GM03348 (cell line): Measurements from ENCODE around the gene P2RX6.

Experiments used
- DNase-seq: peaks from one replicate; pipeline ENCODE4 v3.0.0; 2012; ENCODE audit warnings: low spot score

Gene P2RX6

GRCh38 chr22:20979940-20980453 is 35.0 kb upstream of the P2RX6 start:
- no peak for DNase-seq

DNA sequence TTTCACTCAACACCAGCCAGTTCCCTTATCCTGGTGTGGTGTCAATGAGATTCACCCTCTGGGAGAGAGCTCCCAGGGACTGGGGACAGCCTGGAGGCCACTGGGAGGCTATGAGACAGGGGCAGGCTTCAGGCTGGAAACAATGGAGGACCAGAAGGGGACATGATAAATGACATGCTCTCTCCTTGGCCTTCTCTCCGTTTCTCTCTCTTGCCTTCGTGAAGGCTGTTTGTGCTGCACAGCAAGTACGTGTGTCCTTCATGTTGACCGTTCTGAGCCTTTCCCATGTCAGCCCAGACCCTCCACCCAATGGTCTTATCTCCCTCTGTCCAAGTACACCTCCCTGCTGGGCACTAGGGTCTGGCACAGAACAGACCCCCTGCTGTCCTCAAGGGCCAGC is 34.4 kb upstream of the P2RX6 start:
- DNase-seq = no peak

DNA sequence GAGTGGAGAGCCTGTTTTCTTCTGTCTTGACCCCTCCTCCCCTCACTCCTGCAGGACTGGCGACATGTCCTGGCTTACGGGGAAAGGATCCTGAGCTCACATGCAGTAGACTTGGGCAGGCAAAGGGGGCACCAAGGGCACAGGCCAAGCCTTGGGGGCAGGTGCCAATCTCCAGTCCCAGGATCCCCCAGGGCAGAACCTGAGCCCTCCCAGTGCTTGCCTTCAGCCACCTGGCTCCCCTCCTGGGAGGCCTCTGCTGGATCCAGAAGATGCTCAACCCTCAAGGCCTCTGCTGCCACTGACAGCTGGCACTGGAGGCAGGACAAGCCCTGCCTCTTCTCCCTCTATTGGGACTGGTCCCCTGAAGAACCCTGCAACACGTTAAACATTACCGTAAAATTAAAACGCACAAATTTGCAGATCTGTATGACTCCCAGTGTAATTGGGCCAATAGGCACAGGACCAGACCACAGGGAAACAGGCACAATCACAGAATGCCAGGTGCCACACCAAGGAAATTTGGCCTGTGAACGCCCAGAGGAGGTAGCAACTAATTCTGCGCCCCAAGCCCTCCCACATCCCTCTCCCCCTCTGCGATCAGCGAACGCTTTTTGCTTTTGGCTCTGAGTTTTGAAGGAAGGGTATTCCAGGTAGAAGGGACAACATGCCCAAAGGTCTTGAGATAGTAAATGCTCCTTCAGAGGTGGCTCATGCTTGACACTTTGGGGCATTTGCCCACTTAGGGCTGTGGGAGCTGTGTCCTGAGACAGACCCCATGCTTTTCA is 33.8 kb upstream of the P2RX6 start:
- no peak for DNase-seq

DNA sequence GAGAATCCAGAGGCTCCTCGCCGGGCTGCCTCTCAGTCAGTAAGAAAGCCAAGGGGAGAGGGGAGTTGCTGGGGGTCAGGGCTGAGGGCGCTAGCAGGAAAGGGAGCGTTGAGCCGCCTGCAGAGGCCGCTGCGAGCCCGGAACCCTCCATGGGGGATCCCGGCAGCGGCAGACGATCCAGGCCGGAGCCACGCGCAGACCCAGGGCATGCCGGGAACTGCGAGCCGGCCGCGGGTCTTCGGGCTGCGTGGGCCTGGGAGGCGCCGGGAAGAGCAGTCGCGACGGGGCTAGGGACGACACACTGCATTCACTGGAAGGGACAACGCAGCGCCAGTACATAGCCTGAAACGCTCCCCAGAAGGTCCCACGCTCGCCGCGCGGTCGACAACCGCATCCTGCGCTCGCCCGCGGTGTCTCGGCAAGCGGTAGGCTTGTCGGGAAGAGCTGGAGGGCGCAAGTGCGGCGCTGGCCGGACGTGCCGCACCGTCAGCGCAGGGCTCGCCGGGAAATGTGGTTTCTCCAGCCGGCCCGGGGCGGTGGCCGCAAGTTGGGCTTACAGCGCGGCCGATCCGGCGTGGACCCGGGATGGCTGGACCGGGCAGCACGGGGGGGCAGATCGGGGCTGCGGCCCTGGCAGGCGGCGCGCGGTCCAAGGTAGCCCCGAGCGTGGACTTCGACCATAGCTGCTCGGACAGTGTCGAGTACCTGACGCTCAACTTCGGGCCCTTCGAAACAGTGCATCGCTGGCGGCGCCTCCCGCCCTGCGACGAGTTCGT is 33.0 kb upstream of the P2RX6 start, which contains the start of gene LZTR1:
LZTR1 (plus strand) TSS at position 511 of the 776 bp plus-strand sequence; CDS start at position 586, 75 bp downstream.
- DNase-seq = peak; percentile 94

DNA sequence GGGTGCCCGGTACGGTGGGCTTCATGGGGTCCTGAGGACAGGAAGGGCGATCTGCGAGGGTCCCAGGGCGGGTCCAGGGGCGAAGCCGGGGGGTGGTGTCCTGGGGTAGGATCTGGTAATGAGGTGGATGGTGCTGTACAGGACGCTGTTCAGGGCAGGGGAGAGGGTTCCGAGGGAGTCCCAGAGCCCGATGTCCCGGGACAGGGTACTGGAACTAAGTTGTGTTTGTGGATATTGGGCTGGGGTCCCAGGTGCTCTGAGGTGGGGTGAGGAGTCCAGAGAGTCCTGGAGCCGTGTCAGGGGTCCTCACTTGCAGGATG is 32.4 kb upstream of the P2RX6 start:
- DNase-seq = no peak

DNA sequence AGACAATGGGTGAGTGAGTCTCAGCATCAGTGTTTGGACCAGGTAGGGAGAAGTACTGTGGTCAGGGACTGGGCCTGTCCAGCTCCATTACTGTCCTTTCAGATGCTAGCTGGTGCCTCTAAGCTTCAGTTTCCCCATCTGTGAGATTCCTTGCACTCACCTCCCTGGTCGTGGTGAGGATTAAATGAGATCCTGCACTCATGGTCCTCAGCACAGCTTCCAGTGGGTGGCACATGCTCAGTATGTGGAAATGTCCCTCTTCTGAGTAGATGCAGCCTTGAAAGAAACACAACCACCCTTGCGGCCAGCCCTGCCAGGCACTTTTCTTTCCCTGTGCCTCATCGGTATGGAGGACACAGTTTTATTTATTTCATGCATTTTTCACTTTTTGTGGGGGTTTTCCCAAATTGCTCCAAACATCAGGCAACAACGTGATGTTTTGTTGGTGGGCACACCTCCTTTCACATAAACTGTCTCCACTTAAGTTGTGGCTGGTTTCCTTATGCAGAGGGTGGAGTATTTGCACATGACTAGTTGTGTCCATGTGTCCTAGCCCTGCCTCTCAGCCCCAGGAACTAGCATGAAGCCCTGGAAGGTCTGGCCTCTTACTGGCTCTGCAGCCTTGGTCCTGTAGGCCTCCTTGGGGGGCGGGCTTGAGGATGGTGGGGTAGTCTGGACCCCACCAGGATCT is 31.7 kb upstream of the P2RX6 start:
- no peak for DNase-seq

DNA sequence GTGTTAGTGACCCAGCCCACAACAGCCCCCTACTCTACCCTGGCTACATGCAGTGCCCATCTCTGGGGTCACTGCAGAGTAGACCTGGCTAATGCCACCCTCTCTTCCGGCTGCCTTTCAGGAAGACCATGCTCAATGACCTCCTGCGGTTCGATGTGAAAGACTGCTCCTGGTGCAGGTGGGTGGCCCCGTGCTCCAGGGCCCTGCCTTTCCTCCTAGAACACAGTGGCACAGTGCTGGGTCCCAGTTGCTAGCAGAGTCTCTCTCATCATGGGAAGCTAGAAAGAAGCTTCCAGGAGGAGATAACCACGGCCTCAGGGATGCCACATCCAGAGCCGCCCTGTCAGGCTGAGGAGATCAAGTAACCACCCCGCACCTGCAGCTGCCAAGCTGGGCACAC is 29.2 kb upstream of the P2RX6 start:
- no peak for DNase-seq

GRCh38 chr22:20986365-20986764 is 28.6 kb upstream of the P2RX6 start:
- DNase-seq = no peak

GRCh38 chr22:20987375-20987774 is 27.6 kb upstream of the P2RX6 start:
- no peak for DNase-seq

DNA sequence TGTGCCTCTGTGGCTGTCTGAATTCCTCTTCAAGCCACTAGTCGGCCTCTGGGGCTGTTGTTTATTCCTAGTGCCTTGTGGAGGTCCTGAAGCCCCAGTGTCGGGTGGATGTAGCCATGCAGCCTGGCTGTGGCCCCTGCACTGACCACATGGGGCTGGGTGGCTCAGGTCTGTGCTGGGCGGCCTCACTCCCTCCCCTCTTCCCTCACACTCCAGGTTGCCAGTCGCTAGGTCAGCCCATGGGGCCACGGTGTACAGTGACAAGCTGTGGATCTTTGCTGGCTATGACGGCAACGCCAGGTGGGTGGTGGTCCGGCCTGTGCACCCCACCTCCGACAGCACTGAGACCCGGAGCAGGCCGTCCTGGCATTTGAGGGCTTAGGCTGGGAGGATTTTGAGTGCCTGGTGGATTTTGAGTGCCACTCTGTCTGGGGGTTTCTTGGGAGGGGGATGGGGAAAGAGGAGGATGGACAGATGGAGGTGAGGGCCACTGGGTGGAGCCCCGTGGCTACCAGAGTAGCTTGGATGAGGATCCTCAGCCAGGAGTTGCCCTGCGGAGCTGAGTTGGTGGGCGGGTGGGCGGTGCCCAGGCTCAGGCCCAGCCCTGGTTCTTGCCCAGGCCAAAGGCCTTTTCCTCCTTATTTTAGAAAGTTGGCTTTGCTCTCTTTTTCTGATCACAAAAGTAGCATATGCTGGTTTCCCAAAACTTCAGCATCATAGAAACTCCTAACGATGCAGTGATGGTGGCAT is 26.2 kb upstream of the P2RX6 start:
- no peak for DNase-seq

- DNase-seq = no peak
These were observed 25.4 kb upstream of the P2RX6 start for GRCh38 chr22:20989323-20990138.

- no peak for DNase-seq
These were observed 24.5 kb upstream of the P2RX6 start for GRCh38 chr22:20990184-20991180.

DNA sequence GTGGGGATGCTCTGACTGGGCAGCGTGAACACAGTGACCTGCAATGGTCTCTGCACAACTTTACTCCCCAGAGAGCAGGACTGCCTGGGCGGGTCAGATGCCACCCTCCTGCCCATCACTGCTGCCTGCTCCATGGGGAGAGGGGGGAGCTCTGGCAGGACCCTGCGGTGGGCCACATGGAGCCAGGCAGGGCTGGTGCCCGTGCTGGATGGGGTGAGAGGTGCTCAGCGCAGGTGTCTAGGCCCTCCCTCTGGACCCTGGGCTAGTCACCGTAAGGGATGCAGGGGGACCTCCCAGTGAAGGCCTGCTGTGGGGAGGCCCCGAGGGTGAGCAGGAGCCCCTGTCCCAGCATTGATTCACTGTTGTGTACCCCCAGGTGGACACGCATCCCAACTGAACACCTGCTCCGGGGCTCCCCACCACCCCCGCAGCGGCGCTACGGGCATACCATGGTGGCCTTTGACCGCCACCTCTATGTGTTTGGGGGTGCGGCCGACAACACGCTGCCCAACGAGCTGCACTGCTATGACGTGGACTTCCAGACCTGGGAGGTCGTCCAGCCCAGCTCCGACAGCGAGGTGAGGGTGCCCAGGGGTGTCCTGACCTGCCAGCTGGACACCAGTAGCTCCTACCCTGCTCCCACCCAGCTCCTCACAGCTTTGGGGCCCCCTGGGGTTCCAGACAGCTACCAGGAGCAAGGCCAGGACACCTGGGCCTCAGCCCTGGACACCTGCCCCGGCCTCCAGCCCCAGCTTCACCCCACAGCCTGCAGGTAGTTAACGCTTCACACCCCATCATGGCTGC is 23.5 kb upstream of the P2RX6 start:
- DNase-seq = no peak

DNA sequence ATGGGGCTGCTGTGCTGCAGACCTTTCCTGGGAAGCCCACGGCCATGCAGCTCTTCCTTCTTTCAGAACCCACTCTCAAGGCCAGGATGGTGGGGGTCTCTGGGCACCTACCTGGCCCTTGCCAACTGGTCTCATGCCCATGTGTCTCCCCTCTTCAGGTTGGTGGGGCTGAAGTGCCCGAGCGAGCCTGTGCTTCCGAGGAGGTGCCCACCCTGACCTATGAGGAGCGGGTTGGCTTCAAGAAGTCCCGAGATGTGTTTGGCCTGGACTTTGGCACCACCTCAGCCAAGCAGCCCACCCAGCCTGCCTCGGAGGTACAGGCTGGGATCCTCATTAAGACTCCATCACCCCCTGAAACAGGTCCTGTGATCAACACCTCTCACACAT is 22.9 kb upstream of the P2RX6 start:
- DNase-seq = no peak

- DNase-seq = no peak
These were observed 22.3 kb upstream of the P2RX6 start for GRCh38 chr22:20992456-20993303.

DNA sequence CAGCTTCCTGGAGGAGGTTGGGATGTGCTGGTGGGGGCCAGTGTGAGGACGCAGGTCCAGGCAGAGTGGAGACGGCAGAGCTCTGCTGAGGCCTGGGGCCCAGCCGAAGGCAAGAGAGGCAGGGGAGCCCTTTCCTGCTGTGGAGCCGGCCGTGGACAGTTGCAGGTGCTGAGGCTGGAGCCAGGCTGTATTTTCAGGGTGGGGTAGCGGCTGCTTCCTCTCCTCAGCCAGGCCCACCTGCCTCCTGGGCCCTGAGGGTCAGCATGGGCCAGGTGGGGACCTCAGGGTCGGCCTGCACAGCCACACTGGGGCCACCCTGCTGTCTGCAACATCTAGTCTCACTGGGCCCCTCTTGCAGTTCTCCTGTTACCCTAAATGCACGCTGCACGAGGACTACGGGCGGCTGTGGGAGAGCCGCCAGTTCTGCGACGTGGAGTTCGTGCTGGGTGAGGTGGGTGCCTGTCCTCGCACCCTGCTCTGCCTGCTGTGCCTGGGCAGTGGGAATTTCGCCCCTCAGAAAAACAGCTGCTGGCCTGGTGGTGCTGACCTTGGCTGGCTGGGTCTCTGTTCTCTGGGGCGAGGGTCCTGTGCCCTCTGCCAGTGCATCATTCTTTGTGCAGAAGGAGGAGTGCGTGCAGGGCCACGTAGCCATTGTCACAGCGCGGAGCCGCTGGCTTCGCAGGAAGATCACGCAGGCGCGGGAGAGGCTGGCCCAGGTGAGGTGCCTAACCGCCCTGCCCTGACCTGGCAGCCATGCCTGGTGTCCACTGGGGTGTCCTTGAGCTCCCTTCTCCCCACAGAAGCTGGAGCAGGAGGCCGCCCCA is 21.4 kb upstream of the P2RX6 start:
- DNase-seq = no peak
